Right atrium auricular region (tissue), 2 donors: Measurements from ENCODE around the gene C3AR1. TPM values are rescaled to one million over a fixed set of nuclear protein-coding genes. Genes with fewer than 3 reads are reported as not detected.
"Not testable (repeated sequence)": the region's sequence is repeated elsewhere in the genome, so short reads cannot be mapped to it uniquely, and the experiment has no call there.

ENCODE experiments used
- DNase-seq: peaks from one replicate; pipeline ENCODE4 v3.0.0-alpha.2; 2019; ENCODE audit warnings: low spot score
- H3K27ac ChIP-seq, 2 donors: fragments of 200-600 bp; sonication (generic); 1 replicate in 1 of 2; 2 replicates in 1 of 2; pipeline ENCODE4 v1.5.1; 2016 to 2019
- H3K27me3 ChIP-seq, 2 donors: fragments of 200-600 bp; sonication (generic); one replicate each; pipeline versions ENCODE4 v1.5.1 to v1.6.0; 2017 to 2019
- H3K36me3 ChIP-seq: fragments of 200-600 bp; sonication (generic); one replicate; pipeline ENCODE4 v1.5.1; 2016
- H3K4me1 ChIP-seq, 2 donors: fragments of 200-600 bp; sonication (generic); one replicate each; pipeline versions ENCODE4 v1.5.1 to v1.6.0; 2017 to 2019
- H3K4me3 ChIP-seq, 2 donors: fragments of 200-600 bp; sonication (generic); 1 replicate in 1 of 2; 2 replicates in 1 of 2; pipeline ENCODE4 v1.5.1; 2017 to 2019; ENCODE audit warnings: mild to moderate bottlenecking in 1 of 2, moderate library complexity in 1 of 2
- H3K9me3 ChIP-seq, 2 donors: fragments of 200-600 bp; sonication (generic); one replicate each; pipeline ENCODE4 v1.5.1; 2019
- CTCF ChIP-seq, 2 donors: fragments of 200-600 bp; sonication (generic); IDR thresholded peaks; one replicate each; pipeline ENCODE4 v1.5.1; 2019; ENCODE audit warnings: antibody characterized with exemption in 2 of 2
- total RNA-seq, 2 donors: library from RNA; depleted of rRNA; stranded (reverse); fragments of >200 nt; gene quantifications; one replicate each; pipeline ENCODE4 v1.1.0, GENCODE V29; 2016

C3AR1 gene
- total RNA-seq, result 10 to 100 TPM in 1 of 2 donors, 1 to 10 TPM in 1; 3.4 to 10.6 TPM

- DNase-seq, result no peak
- Histone ChIP-seq H3K9me3 (no peaks in the 10 kb centered on the region), H3K4me1 (no peaks in the 10 kb centered on the region), H3K27me3 (no peaks in the 10 kb centered on the region), H3K4me3 (peak within 1 kb of the TSS in 1 of 2 donors; percentile 19), H3K36me3 (no peaks in the 10 kb centered on the region), H3K27ac (peak within 1 kb of the TSS; percentile 4 to 16)
- TF ChIP-seq CTCF (IDR thresholded peaks at IDR 0.05), result no peak
These were observed at the start of gene C3AR1 for GRCh38 chr12:8065991-8066594. C3AR1 (minus strand) TSS chr12:8066359; CDS start chr12:8060185, 6,174 bp downstream.

DNA sequence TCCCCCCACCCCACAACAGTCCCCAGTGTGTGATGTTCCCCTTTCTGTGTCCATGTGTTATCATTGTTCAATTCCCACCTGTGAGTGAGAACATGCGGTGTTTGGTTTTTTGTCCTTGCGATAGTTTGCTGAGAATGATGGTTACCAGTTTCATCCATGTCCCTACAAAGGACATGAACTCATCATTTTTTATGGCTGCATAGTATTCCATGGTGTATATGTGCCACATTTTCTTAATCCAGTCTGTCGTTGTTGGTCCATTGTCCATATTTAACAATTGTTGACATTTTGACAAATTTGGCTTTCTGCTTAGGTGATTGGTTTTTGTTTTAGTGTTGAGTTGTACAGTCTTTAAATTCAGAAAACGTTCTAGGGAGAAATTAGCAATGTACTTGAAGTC lies 47.0 kb upstream of the C3AR1 start:
- H3K4me3 ChIP-seq, H3K4me1 ChIP-seq, DNase-seq, H3K36me3 ChIP-seq, H3K27me3 ChIP-seq, H3K27ac ChIP-seq, H3K9me3 ChIP-seq: not testable (repeated sequence)

DNA sequence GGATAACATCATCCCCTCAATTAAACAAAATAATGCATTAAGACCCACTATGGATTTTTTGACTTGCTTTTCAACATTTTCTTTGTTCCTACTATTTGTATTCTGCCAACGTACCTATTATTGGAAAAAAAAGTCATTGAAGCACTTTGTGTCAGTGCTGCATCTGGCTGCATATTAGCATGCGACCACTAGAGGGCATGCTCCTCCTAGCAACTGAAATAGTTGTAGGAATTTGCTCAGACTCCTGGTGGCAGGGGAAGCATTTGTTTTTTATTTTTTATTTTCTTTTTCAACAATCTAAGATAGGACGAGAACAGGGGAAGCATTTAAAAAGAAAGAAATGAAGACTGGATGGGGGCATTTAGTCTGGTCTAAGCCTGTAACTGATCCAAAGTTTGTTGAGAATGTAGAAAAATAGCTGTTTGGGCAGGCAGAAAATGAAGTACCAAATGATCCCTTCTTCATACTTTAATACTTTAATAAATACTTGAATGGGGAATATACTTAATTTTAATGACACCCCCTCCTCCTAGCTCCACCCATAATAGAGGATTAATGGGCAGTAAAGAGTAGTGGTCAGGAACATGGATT lies 42.7 kb upstream of the C3AR1 start:
- H3K27ac ChIP-seq, result no peak overlapping the region
- H3K4me1 ChIP-seq, result no peaks in the 10 kb centered on the region
- peaks cover 6% of the 10 kb centered on the region for H3K36me3 ChIP-seq
- no peaks in the 10 kb centered on the region for H3K27me3 ChIP-seq
- peak; percentile 94 to 97 for TF ChIP-seq CTCF (IDR thresholded peaks at IDR 0.05)
- H3K4me3 ChIP-seq, result no peak overlapping the region
- H3K9me3 ChIP-seq, result peaks cover 0 to 9% of the 10 kb centered on the region in 2 donors
- peak; percentile 81 for DNase-seq

GRCh38 chr12:8099235-8099634 lies 33.1 kb upstream of the C3AR1 start:
- TF ChIP-seq CTCF (IDR thresholded peaks at IDR 0.05), result no peak
- no peak overlapping the region for H3K4me3 ChIP-seq
- H3K27ac ChIP-seq, result no peak overlapping the region
- no peaks in the 10 kb centered on the region for H3K4me1 ChIP-seq
- no peak for DNase-seq
- H3K27me3 ChIP-seq, result no peaks in the 10 kb centered on the region
- H3K9me3 ChIP-seq, result no peaks in the 10 kb centered on the region
- H3K36me3 ChIP-seq, result peaks cover 29% of the 10 kb centered on the region

GRCh38 chr12:8096281-8096915 lies 30.2 kb upstream of the C3AR1 start:
- peaks cover 57% of the 10 kb centered on the region for H3K36me3 ChIP-seq
- no peaks in the 10 kb centered on the region for H3K9me3 ChIP-seq
- no peak overlapping the region for H3K27ac ChIP-seq
- no peak for DNase-seq
- no peaks in the 10 kb centered on the region for H3K27me3 ChIP-seq
- H3K4me3 ChIP-seq, result no peak overlapping the region
- TF ChIP-seq CTCF (IDR thresholded peaks at IDR 0.05), result no peak
- no peaks in the 10 kb centered on the region for H3K4me1 ChIP-seq

DNA sequence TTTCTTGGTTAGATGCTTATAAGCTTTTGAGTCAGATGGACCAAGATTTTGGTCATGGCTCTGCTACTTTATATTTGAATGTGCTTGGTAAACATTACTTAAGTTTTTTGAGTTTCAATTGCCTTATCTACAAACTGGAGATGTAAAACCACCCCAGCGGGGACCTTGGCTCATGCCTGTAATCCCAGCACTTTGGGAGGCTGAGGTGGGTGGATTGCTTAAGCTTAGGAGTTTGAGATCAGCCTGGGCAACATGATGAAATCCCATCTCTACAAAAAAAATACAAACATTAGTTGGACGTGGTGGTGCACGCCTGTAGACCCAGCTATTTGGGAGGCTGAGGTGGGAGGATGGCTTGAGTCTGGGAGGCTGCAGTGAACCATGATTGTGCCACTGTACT lies 27.1 kb upstream of the C3AR1 start:
- H3K9me3 ChIP-seq, result no peaks in the 10 kb centered on the region
- H3K27ac ChIP-seq, result no peak overlapping the region
- no peak for TF ChIP-seq CTCF (IDR thresholded peaks at IDR 0.05)
- H3K4me1 ChIP-seq, result no peaks in the 10 kb centered on the region
- no peak for DNase-seq
- no peak overlapping the region for H3K4me3 ChIP-seq
- H3K27me3 ChIP-seq, result no peaks in the 10 kb centered on the region
- H3K36me3 ChIP-seq, result peaks cover 74% of the 10 kb centered on the region
